ENCODE data around the gene TTC34.

DNA sequence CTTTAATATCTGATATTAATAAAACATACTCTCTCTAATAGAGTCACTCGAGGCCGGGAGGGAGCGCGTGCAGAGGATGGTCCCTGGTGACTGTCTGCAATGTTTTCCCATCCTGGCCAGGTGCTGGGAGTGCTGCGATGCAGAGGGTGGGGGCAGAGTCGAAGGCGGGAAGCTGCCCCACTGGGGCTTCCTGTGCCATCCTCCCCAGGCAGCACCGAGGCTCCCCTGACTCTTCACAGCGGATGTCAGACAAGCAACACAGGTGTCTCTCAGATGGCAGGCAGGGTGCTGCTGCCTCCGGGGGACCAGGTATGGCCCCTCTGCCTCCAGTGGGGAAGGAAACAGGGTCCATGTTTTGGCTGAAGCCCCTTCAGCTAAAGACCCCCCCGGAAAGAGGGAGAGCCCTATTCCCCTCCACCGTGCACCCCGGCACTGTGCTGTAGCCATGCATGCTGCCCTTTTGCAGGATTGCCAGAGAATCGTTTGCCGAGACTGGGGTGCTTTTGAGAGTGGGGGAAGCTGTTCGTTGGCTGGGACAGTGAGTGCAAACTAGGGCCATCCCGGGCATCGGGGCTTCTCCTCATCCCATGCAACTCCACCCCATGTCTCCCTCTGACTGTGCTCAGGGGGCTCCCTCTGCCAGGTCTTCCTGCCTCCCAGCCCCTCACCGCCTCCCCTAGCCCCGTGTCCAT lies 32.1 kb upstream of the TTC34 start:
- TF ChIP-seq, protein P1, sequence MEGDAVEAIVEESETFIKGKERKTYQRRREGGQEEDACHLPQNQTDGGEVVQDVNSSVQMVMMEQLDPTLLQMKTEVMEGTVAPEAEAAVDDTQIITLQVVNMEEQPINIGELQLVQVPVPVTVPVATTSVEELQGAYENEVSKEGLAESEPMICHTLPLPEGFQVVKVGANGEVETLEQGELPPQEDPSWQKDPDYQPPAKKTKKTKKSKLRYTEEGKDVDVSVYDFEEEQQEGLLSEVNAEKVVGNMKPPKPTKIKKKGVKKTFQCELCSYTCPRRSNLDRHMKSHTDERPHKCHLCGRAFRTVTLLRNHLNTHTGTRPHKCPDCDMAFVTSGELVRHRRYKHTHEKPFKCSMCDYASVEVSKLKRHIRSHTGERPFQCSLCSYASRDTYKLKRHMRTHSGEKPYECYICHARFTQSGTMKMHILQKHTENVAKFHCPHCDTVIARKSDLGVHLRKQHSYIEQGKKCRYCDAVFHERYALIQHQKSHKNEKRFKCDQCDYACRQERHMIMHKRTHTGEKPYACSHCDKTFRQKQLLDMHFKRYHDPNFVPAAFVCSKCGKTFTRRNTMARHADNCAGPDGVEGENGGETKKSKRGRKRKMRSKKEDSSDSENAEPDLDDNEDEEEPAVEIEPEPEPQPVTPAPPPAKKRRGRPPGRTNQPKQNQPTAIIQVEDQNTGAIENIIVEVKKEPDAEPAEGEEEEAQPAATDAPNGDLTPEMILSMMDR (IDR thresholded peaks at IDR 0.05), result no peak
- TF ChIP-seq POLR2A (IDR thresholded peaks at IDR 0.05), result no peak
